Subcutaneous adipose tissue (tissue), 4 donors: ENCODE results near the gene OR10K1. TPM values are rescaled to one million over a fixed set of nuclear protein-coding genes. Genes with fewer than 3 reads are reported as not detected.

Experiments
- total RNA-seq, 4 donors: library from RNA; depleted of rRNA; stranded (reverse); fragments of >200 nt; gene quantifications; one replicate each; pipeline ENCODE4 v1.1.0, GENCODE V29; 2016
- TF ChIP-seq, protein P1 (sequence below): fragments of 450-650 bp; IDR thresholded peaks from one replicate; pipeline ENCODE4 v1.5.1; 2016; ENCODE audit warnings: low read depth, mild to moderate bottlenecking, control low read depth, antibody characterized with exemption, moderate library complexity

Gene OR10K1
- total RNA-seq, 4 donors from 2014 or later, result not detected

- TF ChIP-seq, protein P1, sequence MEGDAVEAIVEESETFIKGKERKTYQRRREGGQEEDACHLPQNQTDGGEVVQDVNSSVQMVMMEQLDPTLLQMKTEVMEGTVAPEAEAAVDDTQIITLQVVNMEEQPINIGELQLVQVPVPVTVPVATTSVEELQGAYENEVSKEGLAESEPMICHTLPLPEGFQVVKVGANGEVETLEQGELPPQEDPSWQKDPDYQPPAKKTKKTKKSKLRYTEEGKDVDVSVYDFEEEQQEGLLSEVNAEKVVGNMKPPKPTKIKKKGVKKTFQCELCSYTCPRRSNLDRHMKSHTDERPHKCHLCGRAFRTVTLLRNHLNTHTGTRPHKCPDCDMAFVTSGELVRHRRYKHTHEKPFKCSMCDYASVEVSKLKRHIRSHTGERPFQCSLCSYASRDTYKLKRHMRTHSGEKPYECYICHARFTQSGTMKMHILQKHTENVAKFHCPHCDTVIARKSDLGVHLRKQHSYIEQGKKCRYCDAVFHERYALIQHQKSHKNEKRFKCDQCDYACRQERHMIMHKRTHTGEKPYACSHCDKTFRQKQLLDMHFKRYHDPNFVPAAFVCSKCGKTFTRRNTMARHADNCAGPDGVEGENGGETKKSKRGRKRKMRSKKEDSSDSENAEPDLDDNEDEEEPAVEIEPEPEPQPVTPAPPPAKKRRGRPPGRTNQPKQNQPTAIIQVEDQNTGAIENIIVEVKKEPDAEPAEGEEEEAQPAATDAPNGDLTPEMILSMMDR, result no peak
Measured at GRCh38 chr1:158445376-158445775, 16.3 kb upstream of the OR10K1 start.

DNA sequence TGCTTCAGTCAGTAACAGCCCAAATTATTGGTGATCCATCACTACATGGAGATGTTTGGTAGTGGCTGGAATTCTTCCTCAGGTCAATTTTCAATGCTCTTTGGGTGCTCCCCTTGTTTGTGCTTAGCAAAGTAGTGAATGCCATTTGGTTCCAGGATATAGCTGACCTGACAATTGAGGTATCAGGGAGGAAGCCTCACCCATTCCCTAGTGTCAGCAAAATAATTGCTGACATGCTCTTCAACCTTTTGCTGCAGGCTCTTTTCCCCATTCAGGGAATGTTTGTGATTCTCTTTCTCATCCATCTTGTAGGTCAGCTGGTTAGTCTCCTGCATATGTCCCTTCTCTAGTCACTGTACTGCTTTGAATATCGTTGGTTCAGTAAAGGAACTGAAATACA lies 7.1 kb upstream of the OR10K1 start:
- TF ChIP-seq, protein P1, result no peak

DNA sequence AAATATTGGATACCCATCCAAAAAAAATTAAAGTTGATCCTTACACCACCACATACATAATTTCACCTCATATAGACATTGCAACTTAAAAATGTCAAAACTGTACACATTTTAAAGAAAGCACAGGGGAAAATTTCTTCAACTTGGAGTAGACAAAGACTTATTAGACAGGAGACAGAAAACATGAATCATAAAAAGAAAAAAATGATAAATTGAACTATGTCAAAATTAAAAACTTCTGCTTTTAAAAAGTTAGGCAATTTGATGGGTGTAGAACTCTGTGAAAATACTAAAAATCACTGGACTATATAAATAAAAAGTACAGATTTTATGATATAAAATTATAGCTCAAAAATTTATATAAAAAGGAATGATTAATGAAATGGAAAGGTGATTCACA lies 4.4 kb upstream of the OR10K1 start:
- TF ChIP-seq, protein P1, result no peak

GRCh38 chr1:158458263-158458662 lies 3.4 kb upstream of the OR10K1 start:
- TF ChIP-seq, protein P1, result no peak

DNA sequence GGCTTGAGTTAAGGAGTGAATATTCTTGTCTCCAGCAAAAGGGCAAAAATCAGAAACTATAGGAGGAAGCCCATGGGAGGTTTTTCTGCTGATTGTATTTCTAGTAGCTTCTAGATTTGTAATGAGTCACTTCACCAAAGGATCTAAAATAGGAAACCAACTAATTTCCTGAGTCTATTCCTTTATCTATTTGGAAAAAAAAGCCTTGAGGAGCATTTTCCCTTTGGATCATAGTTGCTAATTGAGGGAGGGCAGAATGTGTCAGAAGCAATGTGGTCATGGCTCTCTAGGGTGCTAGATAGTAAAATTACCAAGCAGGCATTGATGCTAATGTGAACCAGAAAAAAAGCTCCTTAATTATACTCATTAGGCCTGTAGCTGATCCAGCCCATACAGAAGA lies 10.3 kb downstream of the OR10K1 start, which contains the start of gene OR10R2:
OR10R2 (plus strand) TSS at position 301 of the 400 bp plus-strand sequence. CDS start 106 bp downstream, outside the sequence.
- TF ChIP-seq, protein P1, result no peak

GRCh38 chr1:158485455-158485854 lies 23.8 kb downstream of the OR10K1 start:
- TF ChIP-seq, protein P1, result no peak

GRCh38 chr1:158491316-158491715 lies 29.7 kb downstream of the OR10K1 start:
- TF ChIP-seq, protein P1, result no peak
